Activated CD8-positive, alpha-beta memory T cell treated with anti-CD3 and anti-CD28 coated beads, Interleukin-2, amount 50 U/mL, for 48 hours (primary cell): ENCODE data around the gene SLC7A8.
A peak's percentile ranks its signal among the peaks of the same experiment; 100 is the strongest.

Source experiments
- DNase-seq: peaks from one replicate; pipeline ENCODE4 v3.0.0-alpha.2; 2020

The SLC7A8 gene

DNA sequence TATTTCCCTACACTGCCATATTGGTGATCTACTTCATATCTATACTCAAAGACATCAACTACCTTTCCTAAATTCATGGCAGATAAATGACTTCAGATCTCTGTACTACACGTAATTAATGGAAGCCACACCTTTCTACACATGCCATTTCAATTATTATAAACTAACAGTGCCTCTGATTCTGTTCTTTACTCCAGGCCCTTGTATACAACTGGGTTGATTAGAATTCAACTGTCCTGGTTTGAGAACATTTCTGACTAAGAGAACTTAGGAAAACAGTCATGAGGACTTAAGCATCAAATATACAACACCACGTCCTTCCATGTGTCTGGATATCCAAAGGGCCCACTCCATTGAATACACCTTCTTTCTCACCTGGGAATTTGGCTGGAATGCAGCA lies 90.4 kb downstream of the SLC7A8 start:
- no peak for DNase-seq

DNA sequence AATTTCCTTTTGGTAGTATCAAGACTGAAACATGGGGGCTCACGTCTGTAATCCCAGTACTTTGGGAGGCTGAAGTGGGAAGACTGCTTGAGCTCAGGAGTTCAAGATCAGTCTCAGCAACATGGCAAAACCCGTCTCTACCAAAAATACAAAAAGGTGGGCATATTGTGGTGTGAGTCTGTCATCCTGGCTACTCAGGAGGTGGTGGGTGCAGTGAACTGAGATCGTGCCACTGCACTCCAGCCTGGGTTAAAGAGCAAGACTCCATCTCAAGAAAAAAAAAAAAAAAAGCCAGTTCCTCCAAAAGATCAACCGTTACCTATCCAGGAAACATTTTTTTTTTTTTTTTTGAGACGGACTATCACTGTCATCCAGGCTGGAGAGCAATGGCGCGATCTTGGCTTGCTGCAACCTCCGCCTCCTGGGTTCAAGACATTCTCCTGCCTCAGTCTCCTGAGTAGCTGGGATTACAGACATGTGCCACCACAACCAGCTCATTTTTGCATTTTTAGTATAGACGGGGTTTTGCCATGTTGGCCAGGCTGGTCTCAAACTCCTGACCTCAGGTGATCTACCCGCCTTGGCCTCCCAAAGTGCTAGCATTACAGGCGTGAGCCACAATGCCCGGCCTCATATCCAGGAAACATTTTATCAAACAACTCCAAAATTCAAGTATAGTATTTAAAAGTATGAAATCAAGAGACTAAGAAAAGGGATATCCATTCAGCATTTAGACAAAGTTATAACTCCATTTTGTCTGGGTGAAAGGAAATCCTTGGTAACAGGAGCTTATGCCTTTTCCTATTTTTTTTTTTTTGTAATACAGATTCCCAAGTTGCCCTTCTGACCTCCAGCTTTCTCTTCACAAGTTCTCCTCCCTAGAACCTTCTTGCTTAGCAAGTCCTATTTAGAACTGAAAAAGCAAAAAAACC lies 91.9 kb downstream of the SLC7A8 start:
- DNase-seq = peak; percentile 28

DNA sequence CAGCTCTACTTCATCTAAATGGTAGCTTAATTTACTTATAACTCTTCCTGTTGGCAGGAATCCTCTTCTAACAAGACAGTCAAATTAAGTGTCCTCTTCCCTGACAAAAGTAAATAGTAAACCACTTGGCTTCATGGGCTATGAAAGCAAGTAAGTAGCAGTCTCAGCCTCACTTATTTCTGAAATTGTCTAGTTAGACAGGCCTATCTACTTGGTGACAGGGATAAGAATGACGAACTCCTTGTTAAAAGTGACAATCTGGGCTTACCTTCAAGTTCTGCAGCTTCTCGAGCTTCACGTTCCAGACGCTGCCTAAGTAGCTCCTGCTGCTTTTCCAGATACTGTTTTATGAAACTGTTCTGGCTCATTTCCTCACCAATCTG lies 93.2 kb downstream of the SLC7A8 start:
- DNase-seq = no peak

DNA sequence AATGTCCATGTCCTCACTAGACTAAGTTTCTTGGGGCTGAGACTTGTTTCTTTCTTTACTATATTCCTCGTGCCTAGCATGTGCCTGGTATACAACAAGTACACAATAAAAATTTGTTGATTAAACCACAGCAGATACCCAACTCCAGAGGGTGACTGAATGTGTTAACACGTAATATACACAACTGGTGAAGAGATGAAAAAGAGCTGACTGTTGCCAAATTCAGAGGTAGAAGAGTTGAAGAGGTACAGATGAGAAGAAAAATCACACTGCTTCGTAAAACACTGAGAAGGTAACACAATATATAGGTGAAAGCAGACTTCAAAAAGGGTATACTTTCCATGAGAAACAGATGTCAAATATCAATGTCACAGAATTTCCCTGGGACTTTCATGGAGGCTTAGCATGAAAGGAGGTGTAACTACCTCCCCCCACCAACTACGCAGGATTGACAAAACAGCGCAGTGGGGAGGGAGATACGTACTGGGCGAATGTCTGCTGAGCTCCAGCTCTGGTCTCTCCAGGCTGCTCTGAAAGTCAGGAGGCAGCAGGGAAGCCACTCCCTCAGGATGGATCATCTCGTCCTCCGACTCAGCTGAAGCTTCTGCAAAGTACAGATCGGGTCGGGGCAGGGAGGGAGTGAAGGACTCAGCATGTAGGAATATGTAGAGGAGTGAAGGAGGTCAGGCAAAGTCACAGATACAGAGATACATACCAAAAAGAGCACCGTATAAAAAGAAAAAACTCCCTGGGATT lies 93.8 kb downstream of the SLC7A8 start:
- DNase-seq = no peak

DNA sequence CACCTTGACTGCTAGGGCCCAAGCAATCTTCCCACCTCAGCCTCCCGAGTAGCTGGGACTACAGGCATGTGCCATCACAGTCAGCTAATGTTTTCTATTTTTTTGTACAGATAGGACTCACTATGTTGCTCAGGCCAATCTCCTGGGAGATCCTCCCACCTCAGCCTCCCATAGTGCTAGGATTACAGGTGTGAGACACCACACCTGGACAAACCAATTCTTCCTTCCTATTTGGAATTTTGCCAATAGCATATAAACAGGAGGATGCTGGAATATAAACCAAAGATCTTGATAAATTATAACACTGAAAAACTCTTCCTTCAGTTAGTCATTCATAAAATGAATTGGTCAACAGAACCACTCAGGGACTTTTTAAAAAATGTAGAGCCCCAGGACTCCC lies 96.9 kb downstream of the SLC7A8 start:
- DNase-seq = peak; percentile 43

DNA sequence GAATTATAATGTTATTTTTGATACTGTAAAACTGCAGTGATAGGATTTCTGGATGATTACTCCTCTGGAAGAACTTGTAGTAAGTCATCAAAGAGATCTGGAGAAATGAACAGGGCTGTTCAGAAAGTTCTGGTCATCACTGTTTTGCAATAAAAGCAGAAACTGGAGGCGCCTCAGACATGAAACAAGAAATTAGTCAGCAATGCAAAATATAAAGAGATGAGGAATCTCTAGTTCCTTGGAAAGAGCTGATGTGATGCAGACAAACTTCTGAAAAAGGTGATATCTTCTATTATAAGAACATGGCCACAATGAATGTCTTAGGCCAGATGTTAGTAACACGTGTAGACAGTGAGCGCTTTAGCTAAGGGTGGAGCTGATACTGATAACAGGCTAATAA lies 98.0 kb downstream of the SLC7A8 start:
- peak; percentile 6 for DNase-seq

DNA sequence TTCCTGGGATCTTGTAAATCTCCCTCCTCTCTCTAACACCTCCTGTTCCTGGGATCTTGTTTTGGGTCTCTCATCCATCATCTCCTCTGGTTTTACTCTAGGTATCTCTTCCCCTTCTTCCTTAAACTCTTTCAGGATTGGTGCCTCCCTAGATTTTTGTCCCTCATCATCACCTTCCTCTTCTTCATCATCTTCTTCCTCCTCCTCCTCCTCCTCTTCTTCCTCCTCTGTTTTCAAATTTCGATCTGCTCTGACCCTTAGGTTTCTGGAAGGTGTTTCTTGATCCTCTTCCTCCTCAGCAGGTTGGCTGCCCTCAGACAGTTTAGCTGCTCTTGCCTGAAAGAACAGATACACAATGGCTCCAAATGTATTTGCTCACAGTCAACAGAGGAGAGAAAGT lies 103.0 kb downstream of the SLC7A8 start:
- DNase-seq = no peak

DNA sequence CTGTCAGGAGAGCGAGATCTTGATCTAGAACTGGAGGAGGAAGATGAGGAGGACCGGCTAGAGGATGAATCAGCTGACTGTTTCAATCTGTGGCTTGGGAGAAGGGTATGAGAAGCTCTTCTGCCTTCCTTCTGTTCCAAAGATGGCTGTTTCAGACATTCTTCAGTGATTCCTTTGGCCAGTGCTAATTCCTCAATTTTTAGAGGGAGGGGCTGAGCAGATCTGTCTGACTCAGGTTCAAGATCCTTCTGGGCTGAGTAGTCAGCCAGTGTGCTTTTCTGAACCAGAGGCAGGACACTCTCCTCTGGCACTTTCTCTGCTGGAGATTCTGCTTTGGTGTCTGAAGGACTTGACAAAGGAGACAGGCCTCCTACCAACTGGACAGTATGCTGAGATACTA lies 103.7 kb downstream of the SLC7A8 start:
- DNase-seq = no peak

DNA sequence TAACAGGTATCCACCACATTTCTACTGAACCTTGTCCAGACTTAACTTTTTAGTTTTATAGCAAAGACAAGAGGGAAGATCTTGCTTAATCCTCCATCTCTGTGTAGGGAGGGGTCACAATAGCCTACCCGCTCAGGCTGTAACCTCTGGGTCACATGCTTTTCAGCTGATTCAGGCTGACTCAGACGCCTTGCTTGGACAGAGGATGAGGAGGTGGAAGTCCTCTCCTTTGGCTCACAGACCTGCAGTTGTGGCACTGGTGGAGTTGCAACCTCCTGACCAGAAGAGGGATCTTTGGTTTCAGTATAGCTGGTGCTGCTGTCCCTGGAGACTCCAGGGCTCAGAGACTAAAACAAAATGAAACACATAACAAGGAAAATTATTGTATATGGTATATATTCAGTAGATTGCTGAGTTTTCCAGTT lies 104.8 kb downstream of the SLC7A8 start:
- no peak for DNase-seq

DNA sequence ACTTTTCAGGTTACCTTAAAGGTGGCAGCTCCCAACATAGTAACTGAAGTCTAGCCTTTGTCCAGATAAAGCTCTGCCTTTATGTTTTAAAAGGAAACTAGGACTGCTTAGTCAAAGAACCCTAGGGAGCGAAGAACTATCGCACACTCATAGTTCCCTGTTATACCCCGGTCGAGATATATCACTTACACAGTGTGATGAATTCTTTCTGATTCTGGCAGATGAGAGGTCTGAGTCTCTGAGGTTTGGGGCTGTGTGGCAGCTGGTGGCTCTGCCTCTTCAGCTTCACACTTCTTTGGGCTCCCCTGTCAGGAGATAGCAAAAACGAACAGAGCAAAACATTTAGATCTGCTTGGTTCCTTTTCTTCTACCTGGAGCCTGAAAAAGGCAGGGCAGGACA lies 105.5 kb downstream of the SLC7A8 start:
- DNase-seq = no peak

DNA sequence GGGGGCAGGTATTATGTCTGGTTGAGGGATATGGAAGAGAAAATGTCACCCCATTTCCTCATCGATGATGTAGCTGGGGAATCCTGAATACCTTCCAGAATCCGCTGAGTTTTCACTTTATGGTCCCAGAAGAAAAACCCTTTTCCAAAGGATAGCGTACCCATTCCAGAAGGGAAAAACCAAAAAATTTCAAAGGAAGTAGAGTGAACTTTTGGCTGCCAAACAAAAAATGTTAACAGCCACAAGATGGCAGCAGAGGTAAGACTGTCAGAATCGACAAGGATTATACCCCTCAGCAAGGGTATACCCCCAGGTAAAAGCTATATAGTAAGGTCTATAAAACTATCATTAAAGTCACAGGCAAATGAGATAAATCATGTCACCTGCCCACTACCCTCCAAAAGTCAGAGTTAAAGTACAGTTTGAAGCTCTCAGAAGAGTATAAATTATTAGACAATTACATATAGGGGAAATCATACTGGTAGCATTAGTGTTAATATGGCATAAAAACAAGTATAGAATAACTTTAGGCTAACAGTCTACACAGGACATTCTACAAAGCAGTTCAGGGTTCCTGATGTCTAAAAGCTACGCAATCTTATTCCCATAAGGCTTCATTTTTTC lies 106.6 kb downstream of the SLC7A8 start:
- no peak for DNase-seq
